GM12873 (cell line): ENCODE data around the gene RBMS3.

Experiments used
- TF ChIP-seq, protein P1 (sequence below): IDR thresholded peaks from 2 replicates; pipeline ENCODE4 v1.5.1; 2012; ENCODE audit warnings: low read depth, mild to moderate bottlenecking, moderate library complexity, low read length, control low read depth; ENCODE audit not compliant: insufficient read depth; ENCODE audit errors: missing control alignments

RBMS3 gene

DNA sequence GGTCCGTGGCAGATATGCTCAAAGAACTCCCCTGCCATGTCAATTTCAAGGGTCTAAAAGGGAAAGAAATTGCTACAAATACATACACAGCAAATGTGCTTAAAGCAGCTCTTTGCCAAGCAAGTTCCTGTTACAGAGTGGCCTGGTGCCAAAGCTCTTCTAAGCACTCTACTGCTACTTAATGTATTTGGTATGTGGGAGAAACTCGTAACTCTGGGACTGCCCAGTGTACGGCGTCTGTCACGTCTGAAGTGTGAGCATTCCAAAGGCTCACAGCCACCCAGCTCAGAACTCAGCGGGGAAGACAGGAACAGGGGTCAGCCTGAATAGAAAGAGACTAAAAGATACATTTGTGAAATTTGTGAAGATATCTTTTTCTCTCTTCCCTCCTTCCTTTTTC lies 54.6 kb downstream of the RBMS3 start:
- TF ChIP-seq, protein P1, sequence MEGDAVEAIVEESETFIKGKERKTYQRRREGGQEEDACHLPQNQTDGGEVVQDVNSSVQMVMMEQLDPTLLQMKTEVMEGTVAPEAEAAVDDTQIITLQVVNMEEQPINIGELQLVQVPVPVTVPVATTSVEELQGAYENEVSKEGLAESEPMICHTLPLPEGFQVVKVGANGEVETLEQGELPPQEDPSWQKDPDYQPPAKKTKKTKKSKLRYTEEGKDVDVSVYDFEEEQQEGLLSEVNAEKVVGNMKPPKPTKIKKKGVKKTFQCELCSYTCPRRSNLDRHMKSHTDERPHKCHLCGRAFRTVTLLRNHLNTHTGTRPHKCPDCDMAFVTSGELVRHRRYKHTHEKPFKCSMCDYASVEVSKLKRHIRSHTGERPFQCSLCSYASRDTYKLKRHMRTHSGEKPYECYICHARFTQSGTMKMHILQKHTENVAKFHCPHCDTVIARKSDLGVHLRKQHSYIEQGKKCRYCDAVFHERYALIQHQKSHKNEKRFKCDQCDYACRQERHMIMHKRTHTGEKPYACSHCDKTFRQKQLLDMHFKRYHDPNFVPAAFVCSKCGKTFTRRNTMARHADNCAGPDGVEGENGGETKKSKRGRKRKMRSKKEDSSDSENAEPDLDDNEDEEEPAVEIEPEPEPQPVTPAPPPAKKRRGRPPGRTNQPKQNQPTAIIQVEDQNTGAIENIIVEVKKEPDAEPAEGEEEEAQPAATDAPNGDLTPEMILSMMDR, result no peak

- TF ChIP-seq, protein P1, result no peak
Measured at GRCh38 chr3:29335943-29336342, 55.1 kb downstream of the RBMS3 start.

DNA sequence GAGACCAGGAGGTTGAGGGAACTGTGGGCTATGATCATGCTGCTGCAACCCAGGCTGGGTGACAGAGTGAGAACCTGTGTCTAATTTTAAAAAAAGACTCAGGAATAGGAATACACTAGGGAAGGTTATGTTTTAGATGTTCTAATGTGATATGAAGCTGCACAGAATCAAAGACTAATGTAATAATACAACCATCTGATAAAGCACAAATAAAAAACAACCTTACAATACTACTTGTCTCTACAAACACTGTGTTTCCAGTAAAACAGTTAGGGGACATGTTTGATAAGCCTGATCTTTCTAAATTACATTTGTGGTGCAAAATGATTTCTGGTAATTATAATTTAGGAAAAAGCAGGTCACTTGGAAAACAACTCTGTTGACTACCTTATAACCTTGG lies 56.7 kb downstream of the RBMS3 start:
- TF ChIP-seq, protein P1, result no peak

DNA sequence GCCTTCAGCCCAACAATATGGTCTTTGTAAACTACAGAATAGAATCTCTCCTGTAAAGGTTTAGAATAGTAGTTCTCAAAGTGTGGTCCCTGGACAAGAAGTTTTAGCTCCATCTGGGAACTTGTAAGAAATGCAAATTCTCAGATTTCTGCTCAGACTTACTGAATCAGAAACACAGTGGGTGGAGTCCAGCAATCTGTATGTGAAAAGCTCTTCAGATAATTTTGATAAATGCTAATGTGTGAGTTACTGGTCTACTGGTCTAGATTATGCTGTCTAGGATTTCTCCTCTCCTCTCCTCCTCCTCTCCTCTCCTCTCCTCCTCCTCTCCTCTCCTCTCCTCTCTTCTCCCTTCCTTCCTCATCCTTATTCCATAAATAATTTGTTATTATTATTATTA lies 57.5 kb downstream of the RBMS3 start:
- TF ChIP-seq, protein P1, result no peak

DNA sequence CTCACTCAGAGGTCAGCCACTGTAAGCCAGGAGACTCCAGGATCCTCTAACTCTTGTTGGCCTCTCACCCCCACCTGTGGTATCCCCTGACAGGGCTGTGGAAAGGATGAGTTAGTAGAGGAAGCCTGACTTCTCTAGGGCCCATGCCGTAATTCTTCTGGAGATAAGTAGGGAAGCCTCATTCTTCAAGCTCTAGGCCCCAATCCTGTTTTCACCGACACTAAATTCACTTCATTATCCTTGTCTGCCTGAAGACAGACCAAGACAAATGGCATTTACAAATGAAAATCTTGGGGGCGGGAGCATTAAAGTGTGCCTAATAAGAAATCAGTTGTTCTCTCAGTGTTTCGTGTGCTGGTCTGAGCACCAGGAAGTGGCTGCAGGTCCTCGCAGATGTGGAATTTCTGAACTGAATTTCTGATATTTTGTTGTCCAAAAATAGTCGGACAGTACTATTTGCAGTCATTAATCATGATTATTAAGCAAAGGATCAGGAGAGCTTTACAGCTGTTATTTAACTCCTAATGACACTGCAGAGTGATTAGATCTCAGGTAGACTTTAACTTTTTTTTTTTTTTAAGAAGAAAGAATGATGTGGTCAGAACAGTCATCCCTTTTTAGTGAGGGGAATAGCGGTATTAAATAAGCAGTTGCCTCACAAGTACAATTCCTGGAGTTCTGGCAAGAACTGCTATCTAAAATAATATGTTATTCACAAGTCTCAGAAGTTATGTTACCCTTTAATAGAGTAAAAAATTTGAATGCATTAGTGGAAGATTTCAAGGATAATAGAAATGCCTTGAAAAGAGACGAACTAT lies 58.4 kb downstream of the RBMS3 start:
- TF ChIP-seq, protein P1, result no peak

GRCh38 chr3:29344154-29344553 lies 63.3 kb downstream of the RBMS3 start:
- TF ChIP-seq, protein P1, result no peak

GRCh38 chr3:29344935-29345334 lies 64.1 kb downstream of the RBMS3 start:
- TF ChIP-seq, protein P1, result no peak
